GM21619 (cell line): ENCODE measurements around the gene FARS2.

Source experiments
- ATAC-seq: cut with Tn5 transposase; IDR thresholded peaks from one replicate; pipeline ENCODE4 v1.9.1; 2021; ENCODE audit not compliant: unreplicated experiment

The FARS2 gene

DNA sequence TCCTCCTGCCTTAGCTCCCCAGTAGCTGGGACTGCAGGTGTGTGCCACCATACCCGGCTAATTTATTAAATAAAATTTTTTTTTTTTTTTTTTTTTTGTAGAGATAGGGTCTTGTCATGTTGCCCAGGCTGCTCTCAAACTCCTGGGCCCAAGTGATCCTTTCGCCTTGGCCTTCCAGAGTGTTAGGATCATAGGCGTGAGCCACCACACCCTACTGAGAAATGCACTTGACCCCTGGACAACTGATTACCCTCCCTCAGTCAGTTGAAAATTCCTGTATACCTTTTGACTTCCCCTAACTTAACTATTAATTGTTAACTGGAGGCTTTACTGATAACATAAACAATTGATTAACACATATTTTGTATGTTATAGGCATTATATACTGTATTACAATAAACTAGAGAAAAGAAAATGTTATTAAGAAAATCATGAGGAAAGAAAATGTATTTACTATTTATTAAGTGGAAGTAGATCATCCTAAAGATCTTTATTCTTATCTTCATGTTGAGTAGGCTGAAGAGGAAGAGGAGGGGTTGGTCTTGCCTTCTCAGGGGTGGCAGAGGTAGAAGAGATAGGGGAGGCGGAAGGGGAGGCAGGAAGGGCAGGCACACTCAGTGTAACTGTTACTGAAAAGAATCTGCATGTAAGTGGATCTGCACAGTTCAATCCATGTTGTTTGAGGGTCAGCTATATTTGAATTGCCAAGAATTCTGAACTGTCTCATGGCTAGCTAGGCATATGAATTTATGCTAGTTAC lies 104.3 kb downstream of the FARS2 start:
- no peak for ATAC-seq

DNA sequence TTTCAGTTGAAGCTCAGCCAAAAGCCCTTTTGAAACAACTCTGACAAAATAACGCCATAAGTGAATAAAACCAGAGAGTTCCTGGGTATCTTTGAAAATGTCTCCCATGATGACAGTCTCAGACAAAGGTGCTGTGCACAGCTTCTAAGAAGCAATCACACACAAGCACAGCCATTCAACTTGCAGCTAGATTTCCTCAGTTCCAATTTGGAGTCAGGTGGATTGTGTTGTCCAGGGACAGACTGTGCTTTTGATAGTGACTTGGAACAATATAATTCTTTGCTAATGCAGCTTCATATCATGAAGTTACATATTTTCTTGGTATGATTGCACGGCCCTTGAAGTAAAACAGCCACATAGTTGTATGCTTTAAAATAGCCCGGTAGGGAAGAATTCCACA lies 105.6 kb downstream of the FARS2 start:
- ATAC-seq: no peak

GRCh38 chr6:5367510-5367909 lies 106.2 kb downstream of the FARS2 start:
- no peak for ATAC-seq

GRCh38 chr6:5373430-5373829 lies 112.1 kb downstream of the FARS2 start:
- ATAC-seq: no peak

DNA sequence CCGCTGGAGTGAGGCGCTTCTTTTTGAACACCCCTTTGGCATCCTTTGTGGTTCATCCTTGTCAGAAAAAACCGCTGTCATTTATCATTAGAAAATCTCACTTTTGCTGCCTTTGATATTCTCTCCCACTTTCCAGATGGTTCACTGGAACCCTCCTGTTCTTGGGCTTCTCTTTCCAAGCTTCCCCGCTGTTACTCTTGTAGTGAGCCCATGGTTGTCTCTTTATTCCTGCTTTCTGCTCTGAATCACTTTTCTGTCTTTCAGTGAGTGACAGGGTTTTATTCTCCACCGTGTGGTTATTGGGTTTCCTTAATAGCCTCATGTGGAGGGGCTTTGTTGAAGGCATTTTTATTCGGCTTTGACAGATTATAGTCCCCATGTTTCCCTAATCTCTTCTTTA lies 117.0 kb downstream of the FARS2 start:
- ATAC-seq: no peak

GRCh38 chr6:5379647-5380242 lies 118.4 kb downstream of the FARS2 start:
- no peak for ATAC-seq

- ATAC-seq: no peak
Measured at GRCh38 chr6:5383856-5384255, 122.5 kb downstream of the FARS2 start.

DNA sequence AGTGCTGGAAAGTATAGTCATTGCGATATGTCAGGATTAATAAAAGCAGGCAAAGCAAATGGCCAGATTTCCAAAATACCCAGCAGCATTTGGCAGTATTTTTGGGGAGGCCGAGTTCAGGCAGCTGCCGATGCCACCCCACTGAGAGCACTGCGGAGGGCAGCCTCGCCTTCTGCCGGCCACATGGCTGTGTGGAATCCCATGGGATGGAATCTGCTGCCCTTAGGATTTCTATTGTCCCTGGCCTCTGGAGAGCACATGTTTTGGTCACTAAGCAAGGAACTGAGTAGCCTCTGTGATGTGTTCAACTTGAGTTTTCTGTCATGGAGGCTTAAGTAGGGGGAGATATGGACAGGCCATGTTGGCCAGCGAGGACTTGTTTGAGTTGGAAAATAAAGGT lies 123.0 kb downstream of the FARS2 start:
- ATAC-seq: no peak

DNA sequence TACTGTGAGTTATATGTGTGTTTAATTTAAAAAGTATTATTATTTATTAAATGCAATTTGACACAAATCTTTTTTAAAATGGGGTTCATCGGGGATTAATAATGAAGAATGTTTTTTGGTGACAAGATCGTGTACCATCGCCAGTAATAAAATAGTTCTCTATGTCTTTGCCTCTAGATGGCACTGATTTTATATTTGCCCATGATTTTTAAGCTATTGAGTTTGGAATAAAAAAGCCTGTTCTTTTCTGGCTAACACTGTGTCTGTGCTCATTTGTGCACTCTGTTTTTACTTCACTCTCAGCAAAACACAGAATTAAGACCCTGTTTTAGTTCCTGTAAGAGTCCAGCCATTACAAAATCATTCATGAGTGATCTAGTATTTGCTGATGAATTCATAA lies 127.0 kb downstream of the FARS2 start:
- ATAC-seq: no peak

DNA sequence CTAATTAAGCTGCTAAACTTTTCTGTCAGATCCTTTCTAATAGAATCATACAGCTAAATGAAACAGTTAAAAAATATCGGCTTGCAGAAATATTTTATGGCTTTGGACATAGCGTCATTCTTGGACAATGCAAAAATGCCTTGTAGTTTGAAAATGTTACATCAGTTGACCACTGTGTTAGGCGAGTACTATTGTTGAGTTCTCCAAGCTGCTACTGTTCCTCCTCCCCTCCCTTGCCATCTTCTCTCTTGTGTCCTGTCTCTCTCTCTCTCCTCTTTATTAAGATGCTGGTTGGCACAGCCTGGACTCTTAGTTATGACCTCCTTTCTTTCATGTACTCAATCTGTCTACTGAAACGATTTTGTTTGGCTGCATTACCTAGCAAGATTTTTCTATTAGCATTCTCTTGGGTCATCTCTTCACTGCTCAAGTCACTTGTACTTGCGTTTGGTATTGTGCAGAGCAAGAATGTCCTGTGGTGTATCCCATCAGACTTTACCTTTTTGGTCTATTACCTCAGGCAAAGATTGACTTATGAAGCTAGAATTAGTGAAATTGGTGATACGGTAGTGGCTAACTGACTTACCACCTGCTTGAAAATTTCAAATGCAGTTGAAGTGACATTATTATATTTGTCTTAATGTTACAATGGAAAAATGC lies 127.9 kb downstream of the FARS2 start:
- no peak for ATAC-seq

- no peak for ATAC-seq
Measured at GRCh38 chr6:5390177-5390576, 128.9 kb downstream of the FARS2 start.

GRCh38 chr6:5394280-5394679 lies 133.0 kb downstream of the FARS2 start:
- ATAC-seq: no peak

DNA sequence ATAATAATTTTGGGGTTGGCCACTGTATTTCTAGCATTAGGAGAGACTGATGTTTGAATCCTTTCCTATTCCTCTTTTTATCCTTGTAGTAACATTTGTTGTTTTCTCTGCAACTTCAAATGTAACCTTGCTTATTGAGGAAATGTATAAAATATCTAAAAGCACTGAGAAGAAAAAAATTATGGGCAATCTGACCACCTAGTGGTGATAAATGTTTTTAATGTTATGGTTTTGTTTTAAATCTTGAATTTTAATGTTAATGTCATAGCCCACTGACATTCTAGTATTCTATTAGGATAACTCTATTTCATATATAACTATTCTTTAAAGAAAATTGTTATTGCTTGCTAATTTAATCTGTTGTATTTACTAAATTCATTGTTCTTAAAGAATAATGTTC lies 134.4 kb downstream of the FARS2 start:
- no peak for ATAC-seq

DNA sequence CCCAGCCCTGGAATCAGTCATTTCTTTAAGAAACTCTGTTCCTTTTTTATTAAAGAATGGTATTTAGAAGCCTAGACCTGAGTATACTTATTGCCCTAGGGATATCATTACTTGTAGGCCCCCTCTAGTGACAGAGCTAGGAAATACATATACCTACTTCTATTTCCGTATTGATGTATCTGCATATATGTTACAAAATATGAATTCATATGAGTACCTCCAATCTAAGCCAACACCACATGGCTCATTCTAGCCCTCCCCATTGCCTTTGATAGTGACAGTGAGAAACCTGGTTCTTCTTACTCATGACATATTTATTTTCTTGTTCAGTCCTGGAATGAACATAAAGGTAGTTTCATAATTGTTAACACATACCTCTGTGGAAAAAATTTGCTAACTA lies 137.2 kb downstream of the FARS2 start:
- ATAC-seq: no peak

DNA sequence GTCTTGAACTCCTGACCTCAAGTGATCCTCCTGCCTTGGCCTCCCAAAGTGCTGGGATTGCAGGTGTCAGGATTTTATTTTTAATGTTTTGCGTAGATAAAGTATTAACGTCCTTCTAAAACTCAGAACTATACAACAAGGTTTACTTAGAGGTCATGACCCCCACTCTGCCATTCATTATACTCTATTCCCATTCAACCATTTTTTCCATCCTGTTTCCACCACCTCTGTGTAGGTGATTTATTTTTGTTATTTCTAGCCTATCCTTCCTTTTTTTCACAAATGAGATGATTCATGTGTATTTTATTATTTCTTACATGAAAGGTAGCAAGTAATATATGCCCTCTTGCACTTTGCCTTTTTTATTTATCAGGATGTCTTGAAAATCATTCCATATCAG lies 138.1 kb downstream of the FARS2 start:
- no peak for ATAC-seq

- no peak for ATAC-seq
Measured at GRCh38 chr6:5401845-5402738, 140.8 kb downstream of the FARS2 start.

- ATAC-seq: no peak
Measured at GRCh38 chr6:5403076-5403475, 141.8 kb downstream of the FARS2 start.

GRCh38 chr6:5403609-5404008 lies 142.3 kb downstream of the FARS2 start:
- no peak for ATAC-seq

DNA sequence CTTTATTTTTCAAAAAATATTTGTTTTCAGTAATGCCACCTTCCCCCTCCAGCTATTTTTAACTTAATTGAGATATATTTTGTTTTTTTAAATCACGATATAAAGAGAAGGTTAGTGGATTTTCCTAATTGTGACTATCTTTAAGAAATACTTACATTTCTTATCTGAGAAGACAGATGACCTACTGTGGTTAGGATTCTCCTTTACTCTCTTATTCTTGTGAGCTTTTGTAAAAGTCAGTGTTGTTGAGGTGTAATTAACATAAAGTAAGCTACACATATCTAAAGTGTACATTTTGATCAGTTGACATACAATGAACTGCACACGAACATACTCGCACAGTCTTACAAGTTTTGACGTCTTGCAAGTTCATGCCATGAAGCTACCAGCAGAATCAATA lies 144.7 kb downstream of the FARS2 start:
- no peak for ATAC-seq

DNA sequence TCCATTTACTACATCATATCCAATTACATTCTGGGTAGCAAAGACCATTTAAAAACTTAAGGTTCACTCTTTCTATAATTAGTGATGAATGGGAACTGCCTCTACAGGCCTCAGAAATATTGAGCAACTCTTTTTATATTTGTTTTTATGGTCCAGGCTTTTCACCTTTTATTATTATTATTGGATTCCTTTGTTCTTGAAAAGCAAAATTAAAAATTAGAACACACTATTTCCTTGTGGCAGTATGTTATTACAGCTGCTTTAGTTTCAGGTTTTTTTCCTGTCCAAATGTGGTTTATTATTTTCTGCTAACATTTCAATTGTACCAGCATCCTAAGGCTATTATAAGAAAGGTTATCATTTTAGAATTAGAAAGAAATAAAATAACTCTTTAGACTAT lies 150.1 kb downstream of the FARS2 start:
- ATAC-seq: no peak

DNA sequence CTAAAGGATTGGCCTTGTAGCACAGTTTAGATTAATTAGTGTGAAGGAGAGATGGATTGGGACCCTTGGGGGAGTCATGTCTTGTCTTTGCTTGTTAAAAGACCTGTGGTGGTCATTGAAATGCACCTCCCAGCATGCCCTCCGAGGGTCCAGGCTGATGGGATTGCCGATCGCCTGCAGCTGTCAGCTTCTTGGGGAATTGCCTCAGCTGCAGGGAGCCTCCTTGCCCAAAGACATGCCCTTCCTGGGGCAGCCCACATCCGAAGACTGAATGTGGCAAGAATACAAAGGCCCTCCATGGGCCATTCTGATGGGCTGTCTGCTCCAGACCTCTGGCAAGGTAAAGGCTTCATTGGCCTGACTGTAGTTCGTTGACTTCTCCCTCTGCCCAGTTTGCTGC lies 150.7 kb downstream of the FARS2 start:
- no peak for ATAC-seq
